Liver (tissue), 9 donors: ENCODE measurements around the gene ZNF398. TPM values are rescaled to one million over a fixed set of nuclear protein-coding genes. Genes with fewer than 3 reads are reported as not detected.

ENCODE experiments used
- DNase-seq: peaks from one replicate; pipeline ENCODE4 v3.0.0-alpha.2; 2017; ENCODE audit warnings: low spot score
- H3K27ac ChIP-seq, 2 donors: one replicate each; pipeline ENCODE4 v1.7.0; 2013; ENCODE audit warnings: inconsistent platforms in 2 of 2, low read length in 2 of 2, control low read depth in 1 of 2, low read depth in 1 of 2, mild to moderate bottlenecking in 1 of 2
- H3K27me3 ChIP-seq, 4 donors: one replicate each; pipeline versions ENCODE4 v1.6.1 to v1.7.0; 2013; ENCODE audit warnings: low read length in 3 of 4, inconsistent platforms in 1 of 4, mild to moderate bottlenecking in 1 of 4, moderate library complexity in 1 of 4; ENCODE audit not compliant: control insufficient read depth in 4 of 4, insufficient read depth in 4 of 4
- H3K36me3 ChIP-seq, 4 donors: one replicate each; pipeline versions ENCODE4 v1.6.1 to v1.7.0; 2013; ENCODE audit warnings: low read length in 3 of 4, mild to moderate bottlenecking in 3 of 4, low read depth in 1 of 4, moderate library complexity in 1 of 4; ENCODE audit not compliant: control insufficient read depth in 4 of 4, insufficient read depth in 3 of 4
- H3K4me1 ChIP-seq, 4 donors: one replicate each; pipeline versions ENCODE4 v1.6.1 to v1.7.0; 2013; ENCODE audit warnings: low read length in 3 of 4, mild to moderate bottlenecking in 3 of 4, moderate library complexity in 1 of 4; ENCODE audit not compliant: control insufficient read depth in 4 of 4, insufficient read depth in 4 of 4
- H3K4me3 ChIP-seq, 3 donors: one replicate each; pipeline versions ENCODE4 v1.6.1 to v1.7.0; 2013; ENCODE audit warnings: low read length in 3 of 3, control low read depth in 1 of 3, low read depth in 1 of 3, mild to moderate bottlenecking in 1 of 3
- H3K9ac ChIP-seq, 2 donors: one replicate each; pipeline ENCODE4 v1.7.0; 2013; ENCODE audit warnings: low read length in 2 of 2, mild to moderate bottlenecking in 2 of 2, moderate library complexity in 2 of 2, control low read depth in 1 of 2, low read depth in 1 of 2
- H3K9me3 ChIP-seq, 4 donors: one replicate each; pipeline versions ENCODE4 v1.6.1 to v1.7.0; 2013; ENCODE audit warnings: low read length in 3 of 4; ENCODE audit not compliant: control insufficient read depth in 4 of 4
- ATF3 ChIP-seq: IDR thresholded peaks from 2 replicates; pipeline ENCODE4 v1.6.1; 2016; ENCODE audit warnings: antibody characterized with exemption
- CTCF ChIP-seq: fragments of 150-350 bp; IDR thresholded peaks from 2 replicates; pipeline ENCODE4 v1.5.1; 2017; ENCODE audit warnings: improper control_type of control experiment, low read depth, low read length; ENCODE audit not compliant: missing input control
- EGR1 ChIP-seq, 2 donors: IDR thresholded peaks; 2 replicates each; pipeline ENCODE4 v1.6.1; 2016 to 2018; ENCODE audit warnings: antibody characterized with exemption in 2 of 2, low read depth in 2 of 2
- FOXA2 ChIP-seq: IDR thresholded peaks from 2 replicates; pipeline ENCODE4 v1.6.1; 2016; ENCODE audit warnings: antibody characterized with exemption
- GABPA ChIP-seq, 2 donors: IDR thresholded peaks in 1 of 2; conservative IDR thresholded peaks in 1 of 2; 2 replicates each; pipeline ENCODE4 v1.6.1; 2016; ENCODE audit warnings: antibody characterized with exemption in 2 of 2, mild to moderate bottlenecking in 1 of 2, moderate library complexity in 1 of 2
- HNF4A ChIP-seq, 2 donors: conservative IDR thresholded peaks; 2 replicates each; pipeline ENCODE4 v1.6.1; 2016; ENCODE audit warnings: antibody characterized with exemption in 2 of 2, mild to moderate bottlenecking in 2 of 2
- HNF4G ChIP-seq: IDR thresholded peaks from 2 replicates; pipeline ENCODE4 v1.6.1; 2016; ENCODE audit warnings: antibody characterized with exemption
- JUND ChIP-seq, 2 donors: IDR thresholded peaks; 2 replicates each; pipeline ENCODE4 v1.6.1; 2016; ENCODE audit warnings: antibody characterized with exemption in 2 of 2
- MAX ChIP-seq: IDR thresholded peaks from 2 replicates; pipeline ENCODE4 v1.6.1; 2016; ENCODE audit warnings: antibody characterized with exemption
- NR2F2 ChIP-seq: IDR thresholded peaks from 2 replicates; pipeline ENCODE4 v1.6.1; 2016; ENCODE audit warnings: antibody characterized with exemption
- REST ChIP-seq: IDR thresholded peaks from 2 replicates; pipeline ENCODE4 v1.6.1; 2016; ENCODE audit warnings: antibody characterized with exemption, mild to moderate bottlenecking
- RXRA ChIP-seq, 2 donors: IDR thresholded peaks; 2 replicates each; pipeline ENCODE4 v1.6.1; 2017 to 2018; ENCODE audit warnings: antibody characterized with exemption in 2 of 2, mild to moderate bottlenecking in 1 of 2
- TAF1 ChIP-seq: conservative IDR thresholded peaks from 2 replicates; pipeline ENCODE4 v1.6.1; 2016; ENCODE audit warnings: antibody characterized with exemption, mild to moderate bottlenecking
- YY1 ChIP-seq: IDR thresholded peaks from 2 replicates; pipeline ENCODE4 v1.6.1; 2016; ENCODE audit warnings: antibody characterized with exemption, mild to moderate bottlenecking
- ZBTB33 ChIP-seq: IDR thresholded peaks from 2 replicates; pipeline ENCODE4 v1.6.1; 2016; ENCODE audit warnings: antibody characterized with exemption
- WGBS: extraction: QIAGEN DNeasy Blood & Tissue Kit; methylation state at CpG from one replicate; pipeline ENCODE4 v1.1.7; 2013; 5-methylcytosine and 5-hydroxymethylcytosine counted together
- polyA plus RNA-seq, 2 donors: library from polyadenylated mRNA; stranded (reverse) in 1 of 2; unstranded in 1 of 2; fragments of 200-250 nt in 1 of 2; fragments of >200 nt in 1 of 2; fragmentation: Nextera tagmentation in 1 of 2; extraction: Ambion mirVana in 1 of 2; gene quantifications; one replicate each; pipeline versions ENCODE4 v1.2.1 to v1.2.3, GENCODE V29; 2013 to 2015
- total RNA-seq, 2 donors: library from RNA; depleted of rRNA; stranded (reverse); fragments of >200 nt; gene quantifications; one replicate each; pipeline ENCODE4 v1.2.3, GENCODE V29; 2014
- donor health status: healthy.
- donor health status: healthy.
- donor health status: healthy.
- donor health status: healthy.
- donor health status: healthy.

Gene ZNF398
- total and polyA plus RNA-seq, 4 donors = 1.5 to 7.8 (median 4.5) TPM

GRCh38 chr7:149198161-149198816 is 51.0 kb downstream of the ZNF398 start:
- H3K27me3 ChIP-seq = no peaks in the 10 kb centered on the region
- H3K4me1 ChIP-seq = peaks cover 7 to 20% (median 17%) of the 10 kb centered on the region in 4 donors
- H3K4me3 ChIP-seq = no peak overlapping the region
- H3K36me3 ChIP-seq = peaks cover 19 to 39% (median 35%) of the 10 kb centered on the region in 4 donors
- TF ChIP-seq RXRA (IDR thresholded peaks at IDR 0.05) = no peak
- TF ChIP-seq ATF3 = no peak
- no peak for TF ChIP-seq REST
- no peak for TF ChIP-seq CTCF
- TF ChIP-seq YY1 = no peak
- no peak for TF ChIP-seq EGR1 (IDR thresholded peaks at IDR 0.05; ENCODE audit: low read depth in 2 of 2)
- no peak for TF ChIP-seq ZBTB33
- no peak for TF ChIP-seq TAF1
- TF ChIP-seq HNF4G = no peak
- TF ChIP-seq FOXA2 = no peak
- no peak for TF ChIP-seq NR2F2
- no peak for TF ChIP-seq JUND (IDR thresholded peaks at IDR 0.05)
- no peak for TF ChIP-seq GABPA (IDR thresholded peaks at IDR 0.05 in 1 of 2, conservative IDR thresholded peaks at IDR 0.05 in 1 of 2)
- TF ChIP-seq MAX = no peak
- no peak for TF ChIP-seq HNF4A (conservative IDR thresholded peaks at IDR 0.05)
- no peaks in the 10 kb centered on the region for H3K9me3 ChIP-seq
- no peak overlapping the region for H3K27ac ChIP-seq
- DNase-seq = no peak
- no peak overlapping the region for H3K9ac ChIP-seq
- 93% methylated on average over 22 of the region's 22 CpGs for WGBS
